GM23248 (cell line): ENCODE data around the gene RAD51B. TPM values are rescaled to one million over a fixed set of nuclear protein-coding genes. Genes with fewer than 3 reads are reported as not detected.

Experiments used
- DNase-seq: peaks from one replicate; pipeline ENCODE4 v3.0.0-alpha.2; 2015
- H2AFZ ChIP-seq: fragments of 200-600 bp; sonication (generic); 2 replicates; pipeline ENCODE4 v1.6.1; 2016; ENCODE audit warnings: antibody characterized with exemption
- H3F3A ChIP-seq: fragments of 200-600 bp; sonication (generic); 2 replicates; pipeline ENCODE4 v1.6.1; 2016; ENCODE audit warnings: mild to moderate bottlenecking, antibody characterized with exemption, mixed run types; ENCODE audit not compliant: insufficient read depth
- H3K27ac ChIP-seq: fragments of 200-600 bp; sonication (generic); 2 replicates; pipeline ENCODE4 v1.5.1; 2016; ENCODE audit warnings: mild to moderate bottlenecking
- H3K27me3 ChIP-seq: fragments of 200-600 bp; sonication (generic); replicated peaks from 2 replicates; pipeline ENCODE4 v1.6.1; 2016; ENCODE audit warnings: mild to moderate bottlenecking; ENCODE audit not compliant: insufficient read depth
- H3K36me3 ChIP-seq: fragments of 200-600 bp; sonication (generic); 2 replicates; pipeline ENCODE4 v1.6.1; 2016; ENCODE audit warnings: low read depth, mild to moderate bottlenecking
- H3K4me1 ChIP-seq: fragments of 200-600 bp; sonication (generic); 2 replicates; pipeline ENCODE4 v1.6.1; 2016; ENCODE audit warnings: mild to moderate bottlenecking; ENCODE audit not compliant: insufficient read depth
- H3K4me2 ChIP-seq: fragments of 200-600 bp; sonication (generic); one replicate; pipeline ENCODE4 v1.6.1; 2016; ENCODE audit warnings: mild to moderate bottlenecking; ENCODE audit not compliant: unreplicated experiment
- H3K4me3 ChIP-seq: fragments of 200-600 bp; sonication (generic); 2 replicates; pipeline ENCODE4 v1.5.1; 2016; ENCODE audit warnings: mild to moderate bottlenecking
- H3K79me2 ChIP-seq: fragments of 200-600 bp; sonication (generic); 2 replicates; pipeline ENCODE4 v1.6.1; 2016; ENCODE audit warnings: mild to moderate bottlenecking; ENCODE audit not compliant: insufficient read depth
- H3K9ac ChIP-seq: fragments of 200-600 bp; sonication (generic); 2 replicates; pipeline ENCODE4 v1.6.1; 2016; ENCODE audit warnings: mild to moderate bottlenecking
- H3K9me2 ChIP-seq: fragments of 200-600 bp; sonication (generic); 2 replicates; pipeline ENCODE4 v1.6.1; 2016; ENCODE audit warnings: mixed run types, mild to moderate bottlenecking, moderate library complexity; ENCODE audit not compliant: insufficient read depth
- H3K9me3 ChIP-seq: fragments of 200-600 bp; sonication (generic); one replicate; pipeline ENCODE4 v1.6.1; 2017; ENCODE audit warnings: low read depth
- H4K20me1 ChIP-seq: fragments of 200-600 bp; sonication (generic); 2 replicates; pipeline ENCODE4 v1.6.0; 2016; ENCODE audit not compliant: insufficient read depth
- EZH2 ChIP-seq: fragments of 200-600 bp; sonication (generic); IDR thresholded peaks from 2 replicates; pipeline ENCODE4 v1.6.1; 2018; ENCODE audit warnings: antibody characterized with exemption, mild to moderate bottlenecking; ENCODE audit not compliant: insufficient read depth, poor library complexity, severe bottlenecking
- EZH2phosphoT487 ChIP-seq: fragments of 200-600 bp; sonication (generic); IDR thresholded peaks from 2 replicates; pipeline ENCODE4 v1.6.1; 2018; ENCODE audit warnings: antibody characterized with exemption, moderate library complexity, mild to moderate bottlenecking, low read depth; ENCODE audit not compliant: insufficient read depth
- WGBS, 2 experiments: methylation state at CpG; one replicate each; pipeline ENCODE4 v1.1.6; 2015 to 2017; ENCODE audit warnings: low lambda C conversion rate in 2 of 2, low coverage in 1 of 2; ENCODE audit errors: missing lambda C conversion rate in 2 of 2; 5-methylcytosine and 5-hydroxymethylcytosine counted together
- in situ Hi-C: fragments of 300-500 bp; cut with MboI; formaldehyde crosslinking; loops from 2 replicates; pipeline ENCODE4 v1.15.0; 2020
- polyA plus RNA-seq: library from polyadenylated mRNA; unstranded; fragments of >200 nt; fragmentation: Nextera tagmentation; extraction: Ambion mirVana; gene quantifications from 2 replicates; pipeline ENCODE4 v1.2.1, GENCODE V29; 2016
- total RNA-seq: library from RNA; depleted of rRNA; stranded (reverse); fragments of >200 nt; shearing (Covaris generic); gene quantifications from 2 replicates; pipeline ENCODE4 v1.2.3, GENCODE V29; 2014

RAD51B gene
- total and polyA plus RNA-seq, 2 experiments from 2014 or later, result 4.0 to 8.8 TPM

- H3K4me2 ChIP-seq, result no peak overlapping the region
- no peaks in the 10 kb centered on the region for H3K9me3 ChIP-seq
- no peaks in the 10 kb centered on the region for H3K79me2 ChIP-seq
- 43 to 50% methylated on average over 4 of the region's 4 CpGs for WGBS, 2 experiments
- no peak overlapping the region for H3K27ac ChIP-seq
- DNase-seq, result peak; percentile 4
- TF ChIP-seq EZH2phosphoT487 (no peak), EZH2 (no peak)
- H3K9ac ChIP-seq, result no peak overlapping the region
- H3K4me3 ChIP-seq, result no peak overlapping the region
- in situ Hi-C loops, result no loop called here
- no peaks in the 10 kb centered on the region for H3F3A ChIP-seq
- no peaks in the 10 kb centered on the region for H4K20me1 ChIP-seq
- no peaks in the 10 kb centered on the region for H3K36me3 ChIP-seq
- H3K27me3 ChIP-seq, result no peaks in the 10 kb centered on the region
- no peak overlapping the region for H2AFZ ChIP-seq
- H3K9me2 ChIP-seq, result no peaks in the 10 kb centered on the region
- peaks cover 12% of the 10 kb centered on the region for H3K4me1 ChIP-seq
Measured at GRCh38 chr14:67970923-67971322, 151.3 kb downstream of the RAD51B start.

- no peak overlapping the region for H3K4me2 ChIP-seq
- WGBS, 2 experiments, result 27 to 32% methylated on average over 4 of the region's 4 CpGs
- TF ChIP-seq EZH2phosphoT487, result no peak
- TF ChIP-seq EZH2, result no peak
Measured at GRCh38 chr14:67971627-67972625, 152.3 kb downstream of the RAD51B start.

GRCh38 chr14:67973436-67973835 lies 153.9 kb downstream of the RAD51B start:
- in situ Hi-C loops, result no loop called here

More at GRCh38 chr14:67971627-67972625, 152.3 kb downstream of the RAD51B start:
- H4K20me1 ChIP-seq, result no peaks in the 10 kb centered on the region
- peak; percentile 52 for DNase-seq
- no peaks in the 10 kb centered on the region for H3K27me3 ChIP-seq
- no peaks in the 10 kb centered on the region for H3F3A ChIP-seq
- in situ Hi-C loops, result no loop called here
- no peaks in the 10 kb centered on the region for H3K9me3 ChIP-seq
- H2AFZ ChIP-seq, result no peak overlapping the region
- no peak overlapping the region for H3K4me3 ChIP-seq
- H3K9me2 ChIP-seq, result no peaks in the 10 kb centered on the region
- no peak overlapping the region for H3K27ac ChIP-seq
- peaks cover 12% of the 10 kb centered on the region for H3K4me1 ChIP-seq
- no peaks in the 10 kb centered on the region for H3K79me2 ChIP-seq
- no peaks in the 10 kb centered on the region for H3K36me3 ChIP-seq
- no peak overlapping the region for H3K9ac ChIP-seq

GRCh38 chr14:67975470-67975869 lies 155.9 kb downstream of the RAD51B start:
- DNase-seq, result no peak
- no peaks in the 10 kb centered on the region for H3F3A ChIP-seq
- TF ChIP-seq EZH2phosphoT487 (no peak), EZH2 (no peak)
- H3K4me1 ChIP-seq, result peaks cover 12% of the 10 kb centered on the region
- no peaks in the 10 kb centered on the region for H4K20me1 ChIP-seq
- H3K4me3 ChIP-seq, result no peak overlapping the region
- H3K27ac ChIP-seq, result no peak overlapping the region
- H3K79me2 ChIP-seq, result no peaks in the 10 kb centered on the region
- no peaks in the 10 kb centered on the region for H3K36me3 ChIP-seq
- H3K4me2 ChIP-seq, result no peak overlapping the region
- no peaks in the 10 kb centered on the region for H3K27me3 ChIP-seq
- H3K9me3 ChIP-seq, result no peaks in the 10 kb centered on the region
- 83% methylated on average over 6 of the region's 6 CpGs for WGBS, 2 experiments
- in situ Hi-C loops, result no loop called here
- no peak overlapping the region for H3K9ac ChIP-seq
- H3K9me2 ChIP-seq, result no peaks in the 10 kb centered on the region
- no peak overlapping the region for H2AFZ ChIP-seq

More at GRCh38 chr14:67973436-67973835, 153.9 kb downstream of the RAD51B start:
- Histone ChIP-seq H2AFZ (no peak overlapping the region), H3K9me2 (no peaks in the 10 kb centered on the region), H3K79me2 (no peaks in the 10 kb centered on the region), H3K9ac (no peak overlapping the region), H3K36me3 (no peaks in the 10 kb centered on the region), H3F3A (no peaks in the 10 kb centered on the region), H4K20me1 (no peaks in the 10 kb centered on the region), H3K4me1 (peaks cover 12% of the 10 kb centered on the region), H3K4me3 (no peak overlapping the region), H3K27me3 (no peaks in the 10 kb centered on the region), H3K9me3 (no peaks in the 10 kb centered on the region), H3K27ac (no peak overlapping the region), H3K4me2 (no peak overlapping the region)
- DNase-seq, result no peak
- TF ChIP-seq EZH2, result no peak
- no peak for TF ChIP-seq EZH2phosphoT487
